PC-3 (cell line): ENCODE measurements around the gene MIP. TPM values are rescaled to one million over a fixed set of nuclear protein-coding genes. Genes with fewer than 3 reads are reported as not detected.

Source experiments
- ATAC-seq: fragments of 200-7000 bp; cut with Tn5 transposase; 2 replicates; pipeline ENCODE4 v1.9.1; 2020; ENCODE audit warnings: mild to moderate bottlenecking, moderate library complexity
- BruUV-seq: library from RNA; stranded (reverse); fragments of 400-500 nt; replicated peaks from 2 replicates; lab custom pipeline; 2021; lab: Mats Ljungman, UMichigan
- CTCF ChIA-PET: fragments of 300-600 bp; sonication (Branson Sonifier 250); formaldehyde crosslinking; loops from one replicate; lab custom pipeline; 2022; ENCODE audit warnings: antibody characterized with exemption; lab: Charles Lee
- POLR2A ChIA-PET: fragments of 300-600 bp; sonication (Branson Sonifier 250); formaldehyde crosslinking; loops from one replicate; lab custom pipeline; 2022; ENCODE audit warnings: antibody characterized with exemption; ENCODE audit not compliant: unreplicated experiment; lab: Charles Lee
- DNase-seq: peaks from one replicate; pipeline ENCODE4 v3.0.0-alpha.2; 2015
- H2AFZ ChIP-seq: fragments of 300-600 bp; sonication (generic); 2 replicates; pipeline ENCODE4 v1.6.0; 2016; ENCODE audit warnings: antibody characterized with exemption, low read length
- H3F3A ChIP-seq: fragments of 300-600 bp; sonication (generic); one replicate; pipeline ENCODE4 v1.6.0; 2017; ENCODE audit warnings: antibody characterized with exemption, low read length, control low read depth, mild to moderate bottlenecking; ENCODE audit not compliant: unreplicated experiment
- H3K27ac ChIP-seq: fragments of 300-600 bp; sonication (generic); 2 replicates; pipeline ENCODE4 v1.5.1; 2016; ENCODE audit warnings: mild to moderate bottlenecking, low read length
- H3K27me3 ChIP-seq: fragments of 300-600 bp; sonication (generic); 2 replicates; pipeline ENCODE4 v1.6.1; 2016; ENCODE audit warnings: low read length, mixed read lengths
- H3K36me3 ChIP-seq: fragments of 300-600 bp; sonication (generic); 2 replicates; pipeline ENCODE4 v1.6.1; 2016; ENCODE audit warnings: low read depth, mixed run types, low read length, mixed read lengths
- H3K4me1 ChIP-seq: fragments of 300-600 bp; sonication (generic); 2 replicates; pipeline ENCODE4 v1.5.1; 2016; ENCODE audit warnings: low read length; ENCODE audit not compliant: insufficient read depth
- H3K4me2 ChIP-seq: fragments of 300-600 bp; sonication (generic); 2 replicates; pipeline ENCODE4 v1.6.0; 2016; ENCODE audit warnings: low read length
- H3K4me3 ChIP-seq: fragments of 300-600 bp; sonication (generic); 2 replicates; pipeline ENCODE4 v1.5.1; 2016; ENCODE audit warnings: mild to moderate bottlenecking, low read length, mixed read lengths
- H3K79me2 ChIP-seq: fragments of 300-600 bp; sonication (generic); 2 replicates; pipeline ENCODE4 v1.6.1; 2017; ENCODE audit warnings: low read length, mixed read lengths
- H3K9ac ChIP-seq: fragments of 300-600 bp; sonication (generic); 2 replicates; pipeline ENCODE4 v1.6.0; 2016; ENCODE audit warnings: mild to moderate bottlenecking, low read length
- H3K9me2 ChIP-seq: fragments of 300-600 bp; sonication (generic); replicated peaks from 2 replicates; pipeline ENCODE4 v1.6.1; 2016; ENCODE audit warnings: mixed run types, low read length, mixed read lengths
- H3K9me3 ChIP-seq: fragments of 300-600 bp; sonication (generic); 2 replicates; pipeline ENCODE4 v1.6.1; 2016; ENCODE audit warnings: low read length, mixed read lengths
- H4K20me1 ChIP-seq: fragments of 300-600 bp; sonication (generic); 2 replicates; pipeline ENCODE4 v1.6.1; 2016; ENCODE audit warnings: low read length, mixed read lengths
- EZH2 ChIP-seq: fragments of 300-600 bp; sonication (generic); IDR thresholded peaks from one replicate; pipeline ENCODE4 v1.6.1; 2017; ENCODE audit warnings: antibody characterized with exemption, mild to moderate bottlenecking, low read length; ENCODE audit not compliant: unreplicated experiment
- EZH2phosphoT487 ChIP-seq: fragments of 300-600 bp; sonication (generic); IDR thresholded peaks from 2 replicates; pipeline ENCODE4 v1.6.1; 2018; ENCODE audit warnings: mild to moderate bottlenecking, antibody characterized with exemption, low read length, borderline replicate concordance
- intact Hi-C: fragments of 100-400 bp; cut with micrococcal nuclease; formaldehyde crosslinking; loops from 2 replicates; pipeline ENCODE4 v1.9.0; 2023
- total RNA-seq: library from RNA; depleted of rRNA; stranded (reverse); fragments of >200 nt; gene quantifications from 2 replicates; pipeline ENCODE4 v1.2.3, GENCODE V29; 2014
- TF ChIP-seq, protein P1 (sequence below): fragments of 300-600 bp; sonication (generic); conservative IDR thresholded peaks from 2 replicates; pipeline ENCODE4 v1.5.1; 2017; ENCODE audit warnings: antibody characterized with exemption, low read depth, mild to moderate bottlenecking, low read length

MIP gene
- total RNA-seq, 1 experiment from 2014 or later, result not detected

DNA sequence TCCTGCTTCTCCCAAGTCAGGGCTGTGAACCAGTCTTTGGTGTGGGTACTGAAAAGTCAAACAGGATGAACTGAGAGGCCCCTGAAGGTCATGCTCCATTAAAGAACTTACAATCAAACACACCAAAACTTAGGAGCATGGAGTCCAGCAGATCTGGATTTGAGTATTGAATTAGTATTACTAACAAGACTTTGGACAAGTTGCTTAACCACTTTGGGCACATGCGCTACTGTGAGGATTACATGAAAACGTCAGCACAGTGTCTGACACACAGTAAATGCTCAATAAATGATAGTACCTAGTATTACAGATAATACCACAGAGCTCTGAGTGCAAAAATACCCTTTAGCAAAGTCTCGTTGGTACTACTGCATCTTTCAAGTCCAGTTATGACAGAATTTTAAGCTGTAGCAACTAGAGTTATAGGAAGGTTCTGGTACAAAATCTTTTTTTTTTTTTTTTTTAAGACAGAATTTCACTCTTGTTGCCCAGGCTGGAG lies 28.5 kb downstream of the MIP start:
- intact Hi-C loops, result no loop called here
- POLR2A ChIA-PET, result no interaction called here
- H3K27ac ChIP-seq, result no peak overlapping the region
- CTCF ChIA-PET, result no interaction called here
- no peaks in the 10 kb centered on the region for H3K4me1 ChIP-seq
- DNase-seq (no peak), ATAC-seq (no peak)
- H3K4me2 ChIP-seq, result no peak overlapping the region
- no peak overlapping the region for H2AFZ ChIP-seq
- H3K9me2 ChIP-seq, result no peaks in the 10 kb centered on the region
- BruUV-seq, result no TSS peak
- H3K9me3 ChIP-seq, result no peaks in the 10 kb centered on the region
- H3K36me3 ChIP-seq, result peaks cover 29% of the 10 kb centered on the region
- TF ChIP-seq EZH2phosphoT487 (no peak), EZH2 (no peak)
- no peaks in the 10 kb centered on the region for H3K27me3 ChIP-seq
- no peak overlapping the region for H3K4me3 ChIP-seq
- H3K79me2 ChIP-seq, result no peaks in the 10 kb centered on the region
- H3F3A ChIP-seq, result no peaks in the 10 kb centered on the region
- no peak overlapping the region for H3K9ac ChIP-seq
- no peaks in the 10 kb centered on the region for H4K20me1 ChIP-seq

DNA sequence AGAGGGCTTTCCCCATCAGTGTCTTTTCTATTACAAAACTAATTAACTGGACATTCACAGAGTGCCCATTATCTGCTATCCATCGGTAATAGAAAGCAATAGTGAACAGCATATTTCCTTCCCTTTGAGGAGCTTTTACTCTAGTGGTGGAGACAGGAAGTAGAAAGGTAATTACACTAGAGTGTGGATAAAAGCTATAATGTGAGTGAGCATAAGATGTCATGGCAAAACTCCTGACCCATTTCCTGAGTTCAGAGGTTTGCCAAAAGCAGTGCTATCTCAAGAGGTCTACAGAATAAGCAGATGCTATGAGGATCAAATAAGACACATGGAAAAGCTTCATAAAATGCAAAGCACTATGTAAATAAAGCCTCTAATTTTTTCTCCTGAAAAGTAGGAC lies 29.3 kb downstream of the MIP start:
- intact Hi-C loops, result no loop called here
- no peak for DNase-seq
- no peaks in the 10 kb centered on the region for H3K79me2 ChIP-seq
- no TSS peak for BruUV-seq
- no peak for ATAC-seq
- no peak overlapping the region for H3K4me2 ChIP-seq
- TF ChIP-seq EZH2phosphoT487 (no peak), EZH2 (no peak)
- TF ChIP-seq, protein P1, sequence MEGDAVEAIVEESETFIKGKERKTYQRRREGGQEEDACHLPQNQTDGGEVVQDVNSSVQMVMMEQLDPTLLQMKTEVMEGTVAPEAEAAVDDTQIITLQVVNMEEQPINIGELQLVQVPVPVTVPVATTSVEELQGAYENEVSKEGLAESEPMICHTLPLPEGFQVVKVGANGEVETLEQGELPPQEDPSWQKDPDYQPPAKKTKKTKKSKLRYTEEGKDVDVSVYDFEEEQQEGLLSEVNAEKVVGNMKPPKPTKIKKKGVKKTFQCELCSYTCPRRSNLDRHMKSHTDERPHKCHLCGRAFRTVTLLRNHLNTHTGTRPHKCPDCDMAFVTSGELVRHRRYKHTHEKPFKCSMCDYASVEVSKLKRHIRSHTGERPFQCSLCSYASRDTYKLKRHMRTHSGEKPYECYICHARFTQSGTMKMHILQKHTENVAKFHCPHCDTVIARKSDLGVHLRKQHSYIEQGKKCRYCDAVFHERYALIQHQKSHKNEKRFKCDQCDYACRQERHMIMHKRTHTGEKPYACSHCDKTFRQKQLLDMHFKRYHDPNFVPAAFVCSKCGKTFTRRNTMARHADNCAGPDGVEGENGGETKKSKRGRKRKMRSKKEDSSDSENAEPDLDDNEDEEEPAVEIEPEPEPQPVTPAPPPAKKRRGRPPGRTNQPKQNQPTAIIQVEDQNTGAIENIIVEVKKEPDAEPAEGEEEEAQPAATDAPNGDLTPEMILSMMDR, result no peak
- H3K36me3 ChIP-seq, result peaks cover 36% of the 10 kb centered on the region
- H2AFZ ChIP-seq, result no peak overlapping the region
- H3K9me3 ChIP-seq, result no peaks in the 10 kb centered on the region
- H3K27ac ChIP-seq, result no peak overlapping the region
- no peaks in the 10 kb centered on the region for H3F3A ChIP-seq
- no peaks in the 10 kb centered on the region for H3K9me2 ChIP-seq
- ChIA-PET CTCF (no interaction called here), POLR2A (no interaction called here)
- no peaks in the 10 kb centered on the region for H4K20me1 ChIP-seq
- H3K9ac ChIP-seq, result no peak overlapping the region
- H3K27me3 ChIP-seq, result no peaks in the 10 kb centered on the region
- H3K4me3 ChIP-seq, result no peak overlapping the region
- H3K4me1 ChIP-seq, result no peaks in the 10 kb centered on the region

DNA sequence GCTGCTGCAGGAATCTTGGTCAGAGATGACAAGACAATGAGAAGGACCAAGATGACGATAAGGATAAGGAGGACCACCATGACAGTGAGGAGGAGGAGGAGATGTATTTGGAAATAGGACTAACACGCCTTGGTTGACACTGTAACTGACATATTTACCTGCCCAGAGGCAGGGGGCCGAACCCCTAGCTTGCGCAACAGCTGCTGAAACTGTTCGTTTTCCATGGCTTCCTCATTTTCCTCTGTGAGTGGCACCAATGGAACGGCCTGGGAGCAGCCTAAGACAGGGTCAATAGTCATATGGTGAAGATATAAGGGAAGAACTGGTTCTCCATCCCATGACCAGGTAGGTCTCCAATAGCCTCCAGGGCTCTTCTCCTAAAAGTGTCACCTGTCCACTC lies 34.0 kb downstream of the MIP start:
- TF ChIP-seq, protein P1, result no peak
- no peak for TF ChIP-seq EZH2phosphoT487
- no peak for TF ChIP-seq EZH2
- Histone ChIP-seq H3K4me2 (no peak overlapping the region), H2AFZ (no peak overlapping the region), H3K4me3 (no peak overlapping the region), H3K9ac (no peak overlapping the region), H3K36me3 (peaks cover 32% of the 10 kb centered on the region), H3K4me1 (no peaks in the 10 kb centered on the region), H4K20me1 (no peaks in the 10 kb centered on the region), H3K9me2 (no peaks in the 10 kb centered on the region), H3K27ac (no peak overlapping the region), H3K27me3 (no peaks in the 10 kb centered on the region), H3K9me3 (no peaks in the 10 kb centered on the region), H3F3A (no peaks in the 10 kb centered on the region), H3K79me2 (no peaks in the 10 kb centered on the region)
- ChIA-PET POLR2A (no interaction called here), CTCF (no interaction called here)
- no TSS peak for BruUV-seq
- no peak for DNase-seq
- intact Hi-C loops, result no loop called here
- ATAC-seq, result no peak
